ENCODE results near the gene SMG1.

GRCh38 chr16:18941471-18941870 lies 15.3 kb upstream of the SMG1 start:
- TF ChIP-seq CREB1 (IDR thresholded peaks at IDR 0.05; ENCODE audit: low read depth): no peak
- no peak for TF ChIP-seq KAT2A (conservative IDR thresholded peaks at IDR 0.05; ENCODE audit: control insufficient read depth, low read depth, low read length)
- no peak for TF ChIP-seq SIN3A (IDR thresholded peaks at IDR 0.05; ENCODE audit: low read depth, low read length)

Data from GM12878 (cell line).